HG03095 (cell line): ENCODE measurements around the gene PLSCR2.
"Not testable (repeated sequence)": the region's sequence is repeated elsewhere in the genome, so short reads cannot be mapped to it uniquely, and the experiment has no call there.

ENCODE experiments used
- ATAC-seq: cut with Tn5 transposase; IDR thresholded peaks from one replicate; pipeline ENCODE4 v1.9.1; 2021; ENCODE audit warnings: moderate library complexity; ENCODE audit not compliant: unreplicated experiment

PLSCR2 gene

GRCh38 chr3:146469150-146470017, at the start of gene PLSCR2:
PLSCR2 (minus strand) TSS chr3:146469561; CDS start chr3:146459904, 9,657 bp downstream.
- peak; percentile 96 for ATAC-seq

GRCh38 chr3:146517684-146518435, 48.5 kb upstream of the PLSCR2 start:
- no peak for ATAC-seq

GRCh38 chr3:146513386-146514051, 44.2 kb upstream of the PLSCR2 start:
- ATAC-seq, result no peak

GRCh38 chr3:146511402-146512134, 42.2 kb upstream of the PLSCR2 start:
- ATAC-seq, result no peak

GRCh38 chr3:146507331-146508120, 38.2 kb upstream of the PLSCR2 start:
- no peak for ATAC-seq

GRCh38 chr3:146505516-146505915, 36.2 kb upstream of the PLSCR2 start:
- ATAC-seq, result no peak

- ATAC-seq, result no peak
Observed at GRCh38 chr3:146504498-146505197, 35.3 kb upstream of the PLSCR2 start.

- ATAC-seq, result peak; percentile 98
Observed at GRCh38 chr3:146503461-146504202, 34.3 kb upstream of the PLSCR2 start.

- ATAC-seq, result no peak
Observed at GRCh38 chr3:146502887-146503460, 33.6 kb upstream of the PLSCR2 start.

GRCh38 chr3:146501752-146502151, 32.4 kb upstream of the PLSCR2 start:
- ATAC-seq, result no peak

- ATAC-seq, result no peak
Observed at GRCh38 chr3:146499701-146500100, 30.3 kb upstream of the PLSCR2 start.

- ATAC-seq, result no peak
Observed at GRCh38 chr3:146498002-146498736, 28.8 kb upstream of the PLSCR2 start.

- ATAC-seq, result not testable (repeated sequence)
Observed at GRCh38 chr3:146497145-146497843, 27.9 kb upstream of the PLSCR2 start.

- ATAC-seq, result no peak
Observed at GRCh38 chr3:146496726-146497125, 27.4 kb upstream of the PLSCR2 start.

- no peak for ATAC-seq
Observed at GRCh38 chr3:146496251-146496650, 26.9 kb upstream of the PLSCR2 start.

- no peak for ATAC-seq
Observed at GRCh38 chr3:146493761-146494160, 24.4 kb upstream of the PLSCR2 start.

- ATAC-seq, result no peak
Observed at GRCh38 chr3:146493221-146493620, 23.9 kb upstream of the PLSCR2 start.
